OCI-LY3 (cell line): Measurements from ENCODE around the gene MFSD11.
A peak's percentile ranks its signal among the peaks of the same experiment; 100 is the strongest.

ENCODE experiments used
- H2AFZ ChIP-seq: fragments of 200-600, 300-600 bp; shearing (Covaris generic); 2 replicates; pipeline ENCODE4 v1.6.0; 2014; ENCODE audit warnings: antibody characterized with exemption, low read depth, low read length
- H3K27ac ChIP-seq: fragments of 200-600, 300-600 bp; sonication (generic); 2 replicates; pipeline ENCODE4 v1.5.1; 2014; ENCODE audit warnings: mild to moderate bottlenecking, low read length, moderate library complexity, mixed read lengths
- H3K27me3 ChIP-seq: fragments of 200-600, 300-600 bp; sonication (generic); 2 replicates; pipeline ENCODE4 v1.6.1; 2014; ENCODE audit warnings: low read depth, low read length, mixed read lengths
- H3K36me3 ChIP-seq: fragments of 200-600, 300-600 bp; sonication (generic); replicated peaks from 2 replicates; pipeline ENCODE3; 2014; ENCODE audit warnings: low read depth, low read length, mixed read lengths
- H3K4me1 ChIP-seq: fragments of 300-600, 200-600 bp; sonication (generic); 2 replicates; pipeline ENCODE4 v1.6.1; 2014; ENCODE audit warnings: low read length, mixed read lengths
- H3K4me2 ChIP-seq: fragments of 200-600, 300-600 bp; sonication (generic); 2 replicates; pipeline ENCODE4 v1.6.1; 2014; ENCODE audit warnings: low read length, mixed read lengths
- H3K4me3 ChIP-seq: fragments of 300-600, 200-600 bp; sonication (generic); 2 replicates; pipeline ENCODE4 v1.5.1; 2014; ENCODE audit warnings: antibody characterized with exemption, mild to moderate bottlenecking, low read length, moderate library complexity
- H3K79me2 ChIP-seq: fragments of 300-600, 200-600 bp; shearing (Covaris generic); 2 replicates; pipeline ENCODE4 v1.6.1; 2014; ENCODE audit warnings: mild to moderate bottlenecking, low read length, mixed read lengths
- H3K9ac ChIP-seq: fragments of 300-600, 200-600 bp; shearing (Covaris generic); 2 replicates; pipeline ENCODE4 v1.6.0; 2014; ENCODE audit warnings: mild to moderate bottlenecking, low read length, moderate library complexity
- H3K9me3 ChIP-seq: fragments of 200-600, 300-600 bp; shearing (Covaris generic); 2 replicates; pipeline ENCODE4 v1.6.1; 2014; ENCODE audit warnings: low read length, mixed read lengths; ENCODE audit not compliant: insufficient read depth
- H4K20me1 ChIP-seq: fragments of 200-600, 300-600 bp; sonication (generic); 2 replicates; pipeline ENCODE4 v1.6.1; 2016; ENCODE audit warnings: low read length, mixed read lengths; ENCODE audit not compliant: insufficient read depth
- CTCF ChIP-seq: fragments of 200-600, 300-600 bp; sonication (generic); IDR thresholded peaks from 2 replicates; pipeline ENCODE4 v1.5.1; 2014; ENCODE audit warnings: antibody characterized with exemption, low read length, low read depth
- EZH2phosphoT487 ChIP-seq: fragments of 200-600 bp; shearing (Covaris generic); IDR thresholded peaks from 2 replicates; pipeline ENCODE4 v1.6.1; 2018; ENCODE audit warnings: antibody characterized with exemption, mixed run types, low read depth

The MFSD11 gene

DNA sequence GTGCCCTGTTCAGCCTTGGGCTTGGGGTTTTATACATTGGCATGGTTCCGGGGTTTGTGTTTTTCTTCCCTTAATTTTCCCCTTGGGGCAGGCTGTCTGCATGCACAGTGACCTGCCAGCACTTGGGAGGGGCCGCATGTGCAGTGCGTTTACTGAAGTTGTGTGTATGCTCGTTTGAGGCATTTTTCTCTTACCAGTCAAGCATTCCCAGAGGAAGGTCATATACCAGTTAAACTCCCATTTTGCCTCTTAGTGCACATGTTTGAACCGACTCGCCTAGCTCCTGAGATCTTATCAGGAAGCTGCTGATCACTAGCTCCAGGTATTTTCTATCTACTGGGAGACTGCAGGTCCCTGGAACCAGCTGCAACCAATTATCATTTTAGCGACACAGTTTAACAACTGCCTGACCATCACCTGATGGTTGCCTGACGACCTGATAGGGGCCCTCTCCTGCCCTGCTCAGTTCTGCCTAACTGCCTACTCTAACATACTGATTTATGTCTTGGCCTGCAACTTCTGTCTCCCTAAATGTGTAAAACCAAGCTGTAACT lies 51.4 kb downstream of the MFSD11 start:
- Histone ChIP-seq H3K79me2 (no peaks in the 10 kb centered on the region), H3K9me3 (no peaks in the 10 kb centered on the region), H3K4me3 (no peak overlapping the region), H3K9ac (no peak overlapping the region), H2AFZ (no peak overlapping the region), H3K27ac (no peak overlapping the region), H3K4me2 (no peak overlapping the region), H4K20me1 (no peaks in the 10 kb centered on the region), H3K4me1 (peaks cover 11% of the 10 kb centered on the region), H3K36me3 (no peaks in the 10 kb centered on the region), H3K27me3 (no peaks in the 10 kb centered on the region)
- TF ChIP-seq CTCF = no peak
- no peak for TF ChIP-seq EZH2phosphoT487

- Histone ChIP-seq H3K4me3 (peak overlapping the region; percentile 42), H4K20me1 (no peaks in the 10 kb centered on the region), H3K9me3 (no peaks in the 10 kb centered on the region), H3K79me2 (no peaks in the 10 kb centered on the region), H2AFZ (no peak overlapping the region), H3K9ac (0 out of 2 replicates have a peak overlapping the region, but pooled peaks have one; percentile 10), H3K4me2 (peak overlapping the region; percentile 66), H3K27ac (no peak overlapping the region), H3K4me1 (peaks cover 11% of the 10 kb centered on the region), H3K27me3 (no peaks in the 10 kb centered on the region), H3K36me3 (no peaks in the 10 kb centered on the region)
- TF ChIP-seq EZH2phosphoT487 (no peak), CTCF (no peak)
Observed at GRCh38 chr17:76791053-76791980, 53.4 kb downstream of the MFSD11 start.

DNA sequence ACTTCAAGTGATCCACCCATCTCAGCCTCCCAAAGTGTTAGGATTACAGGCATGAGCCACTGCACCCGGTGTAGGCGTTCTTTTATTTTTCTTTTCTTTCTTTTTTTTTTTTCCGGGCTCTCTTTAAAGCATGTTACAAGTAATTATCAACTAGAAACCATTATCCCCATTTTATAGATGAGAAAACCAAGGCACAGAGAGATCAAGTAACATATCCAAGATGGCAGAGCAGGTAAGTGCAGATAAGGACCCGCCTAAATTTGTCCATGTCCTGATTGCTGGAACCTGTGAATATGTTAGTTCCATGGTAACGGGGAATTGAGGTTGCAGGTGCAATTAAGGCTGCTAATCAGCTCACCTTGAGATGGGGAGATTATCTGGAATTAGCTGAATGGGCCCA lies 54.4 kb downstream of the MFSD11 start:
- Histone ChIP-seq H3K79me2 (no peaks in the 10 kb centered on the region), H3K36me3 (no peaks in the 10 kb centered on the region), H3K9me3 (no peaks in the 10 kb centered on the region), H3K27ac (no peak overlapping the region), H3K4me3 (no peak overlapping the region), H4K20me1 (no peaks in the 10 kb centered on the region), H3K4me2 (no peak overlapping the region), H2AFZ (no peak overlapping the region), H3K27me3 (no peaks in the 10 kb centered on the region), H3K9ac (no peak overlapping the region), H3K4me1 (peaks cover 11% of the 10 kb centered on the region)
- TF ChIP-seq CTCF (no peak), EZH2phosphoT487 (no peak)

GRCh38 chr17:76793775-76794174 lies 55.9 kb downstream of the MFSD11 start:
- H3K4me2 ChIP-seq = no peak overlapping the region
- no peaks in the 10 kb centered on the region for H3K27me3 ChIP-seq
- no peak overlapping the region for H3K4me3 ChIP-seq
- H3K9ac ChIP-seq = no peak overlapping the region
- H3K4me1 ChIP-seq = peaks cover 11% of the 10 kb centered on the region
- no peaks in the 10 kb centered on the region for H3K36me3 ChIP-seq
- no peaks in the 10 kb centered on the region for H4K20me1 ChIP-seq
- H3K9me3 ChIP-seq = no peaks in the 10 kb centered on the region
- TF ChIP-seq CTCF = peak; percentile 40
- no peak for TF ChIP-seq EZH2phosphoT487
- no peak overlapping the region for H3K27ac ChIP-seq
- no peaks in the 10 kb centered on the region for H3K79me2 ChIP-seq
- H2AFZ ChIP-seq = no peak overlapping the region
